Erythroblast (primary cell): ENCODE data around the gene HSD3B7.
A peak's percentile ranks its signal among the peaks of the same experiment; 100 is the strongest.
"Not testable (repeated sequence)": the region's sequence is repeated elsewhere in the genome, so short reads cannot be mapped to it uniquely, and the experiment has no call there.

Experiments used
- DNase-seq, 2 experiments: peaks; one replicate each; lab custom pipeline; 2025; lab: John Stamatoyannopoulos, UW
- GATA1 ChIP-seq: IDR thresholded peaks from 2 replicates; pipeline ENCODE4 v1.6.1; 2011; ENCODE audit warnings: low read depth, mild to moderate bottlenecking, control low read depth, low read length, moderate library complexity
- POLR2A ChIP-seq: IDR thresholded peaks from 2 replicates; pipeline ENCODE4 v1.6.1; 2011; ENCODE audit warnings: mild to moderate bottlenecking, low read length

HSD3B7 gene

DNA sequence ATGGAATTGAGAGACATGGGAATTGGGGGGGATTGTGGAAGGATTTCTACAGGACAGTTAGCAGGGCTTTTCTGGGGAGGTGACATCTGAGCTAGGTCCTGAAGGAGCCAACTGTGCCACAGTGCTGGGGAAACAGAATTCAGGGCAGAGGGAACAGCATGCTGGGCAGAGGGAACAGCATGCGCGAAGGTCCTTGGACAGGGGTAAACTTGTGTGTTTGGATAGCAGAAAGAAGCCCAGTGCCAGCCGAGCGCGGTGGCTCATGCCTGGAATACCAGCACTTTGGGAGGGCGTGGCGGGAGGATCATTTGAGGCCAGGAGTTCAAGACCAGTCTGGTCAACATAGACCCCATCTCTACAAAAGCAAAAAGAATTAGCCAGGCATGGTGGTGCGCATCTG is 21.6 kb downstream of the HSD3B7 start:
- no peak for TF ChIP-seq GATA1
- no peak for TF ChIP-seq POLR2A
- no peak for DNase-seq

DNA sequence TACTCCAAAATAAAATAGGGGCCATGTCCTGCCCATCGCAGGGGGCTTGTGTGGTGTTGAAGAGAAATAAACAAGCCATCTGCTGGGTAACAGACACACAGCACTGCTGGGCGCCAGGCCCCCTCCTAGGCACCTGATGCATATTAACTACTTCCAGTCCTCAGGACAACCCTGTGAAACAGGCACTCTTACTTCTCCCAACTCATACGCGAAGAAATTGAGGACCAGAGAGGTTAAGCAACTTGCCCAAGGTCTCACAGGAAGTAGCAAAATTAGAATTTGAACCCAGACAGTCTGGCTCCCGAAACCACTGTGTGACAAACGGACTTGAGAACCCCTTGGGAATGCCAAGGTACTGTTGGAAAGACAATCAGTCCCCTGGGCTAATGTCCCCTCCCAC is 22.7 kb downstream of the HSD3B7 start:
- no peak for TF ChIP-seq GATA1
- no peak for TF ChIP-seq POLR2A
- no peak for DNase-seq

DNA sequence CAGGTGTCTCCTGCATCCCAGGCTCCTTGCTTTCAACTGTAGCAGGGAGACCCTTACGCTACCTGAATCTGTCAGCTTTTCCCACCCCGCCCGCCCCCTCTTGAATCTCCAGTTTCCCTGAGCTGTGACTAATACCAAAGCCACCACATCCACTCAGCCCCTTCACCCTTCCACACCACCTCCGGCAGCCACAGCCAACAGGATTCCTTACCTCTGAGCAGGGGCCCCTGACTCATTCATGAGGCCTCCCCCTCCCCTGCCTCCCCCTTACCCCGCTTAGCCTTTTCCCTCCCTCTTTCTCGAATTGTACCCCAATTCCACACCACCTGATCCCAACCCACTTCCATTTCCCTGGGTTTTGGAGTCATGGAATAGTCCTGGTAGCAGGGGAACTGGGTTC is 23.1 kb downstream of the HSD3B7 start:
- DNase-seq: no peak
- TF ChIP-seq POLR2A (no peak), GATA1 (no peak)

DNA sequence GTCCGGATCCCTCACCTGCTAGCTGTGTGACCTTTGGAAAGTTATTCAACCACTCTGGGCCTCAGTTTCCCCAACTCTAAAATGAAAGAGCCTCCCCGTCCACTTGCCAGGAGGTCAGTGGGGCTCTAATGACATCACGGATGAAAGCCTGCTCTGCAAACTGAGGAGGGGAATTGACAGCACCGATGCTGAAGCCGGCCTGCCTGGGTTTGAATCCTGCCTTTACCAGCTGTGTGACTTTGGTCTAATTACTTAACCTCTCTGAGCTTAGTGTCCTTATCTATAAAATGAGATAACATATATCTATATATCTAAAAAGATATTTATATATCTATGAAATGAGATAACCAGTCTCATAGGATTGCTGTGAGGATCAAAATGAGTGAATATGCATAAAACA is 23.5 kb downstream of the HSD3B7 start:
- no peak for DNase-seq
- no peak for TF ChIP-seq POLR2A
- TF ChIP-seq GATA1: no peak

DNA sequence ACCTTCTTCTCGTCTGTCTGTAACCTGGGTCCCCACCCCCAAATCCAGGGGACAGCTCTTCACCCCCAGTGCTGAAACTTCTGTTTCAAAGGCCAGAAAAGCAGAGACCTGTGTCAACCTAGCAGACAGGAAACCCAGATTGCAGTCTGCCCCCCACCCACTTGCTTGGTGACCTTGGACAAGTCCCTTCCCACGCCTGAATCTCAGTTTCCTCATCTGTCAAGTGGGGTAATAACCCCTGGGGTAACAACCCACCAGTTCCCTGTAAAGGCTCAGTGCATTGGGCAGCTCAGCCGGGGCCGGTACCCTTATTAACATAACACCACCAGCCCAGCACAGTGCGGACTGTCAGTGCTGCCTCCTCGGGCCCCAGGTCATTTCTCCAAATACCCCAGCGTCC is 24.1 kb downstream of the HSD3B7 start:
- no peak for DNase-seq
- no peak for TF ChIP-seq GATA1
- TF ChIP-seq POLR2A: no peak

DNA sequence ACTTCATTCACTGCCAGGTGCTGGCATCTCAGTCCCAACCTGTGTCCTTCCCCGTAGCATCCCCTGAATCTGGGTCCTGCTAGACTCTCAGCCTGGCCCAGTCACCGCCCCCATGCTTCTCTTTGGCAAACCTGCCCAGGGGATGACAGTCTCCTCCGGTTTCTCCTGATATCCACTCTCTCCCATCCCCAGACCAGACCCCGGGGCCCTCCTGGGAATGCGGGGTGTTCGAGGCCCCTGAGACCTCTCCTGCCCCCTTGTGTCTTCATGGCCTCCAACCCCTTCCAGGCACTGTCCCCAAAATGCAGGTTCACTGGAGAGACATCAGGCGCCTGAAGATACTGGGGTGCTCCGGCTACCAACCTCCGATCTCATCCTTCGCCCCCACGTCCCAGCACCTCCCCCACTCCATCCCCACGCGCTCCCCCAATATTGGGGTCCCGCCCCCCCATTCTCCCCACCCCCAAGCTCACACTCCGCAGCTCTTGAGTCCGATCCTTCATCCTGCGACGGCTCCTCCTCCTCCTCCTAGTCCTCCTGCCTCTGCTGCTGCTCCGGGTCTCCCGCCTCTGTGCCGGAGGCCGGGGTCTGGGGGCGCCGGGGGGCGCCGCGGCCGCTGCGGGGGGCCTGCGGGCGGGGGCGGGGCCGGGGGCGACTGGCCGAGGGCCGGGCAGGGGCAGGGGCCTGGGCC is 25.0 kb downstream of the HSD3B7 start:
- DNase-seq: no peak
- no peak for TF ChIP-seq GATA1
- no peak for TF ChIP-seq POLR2A

DNA sequence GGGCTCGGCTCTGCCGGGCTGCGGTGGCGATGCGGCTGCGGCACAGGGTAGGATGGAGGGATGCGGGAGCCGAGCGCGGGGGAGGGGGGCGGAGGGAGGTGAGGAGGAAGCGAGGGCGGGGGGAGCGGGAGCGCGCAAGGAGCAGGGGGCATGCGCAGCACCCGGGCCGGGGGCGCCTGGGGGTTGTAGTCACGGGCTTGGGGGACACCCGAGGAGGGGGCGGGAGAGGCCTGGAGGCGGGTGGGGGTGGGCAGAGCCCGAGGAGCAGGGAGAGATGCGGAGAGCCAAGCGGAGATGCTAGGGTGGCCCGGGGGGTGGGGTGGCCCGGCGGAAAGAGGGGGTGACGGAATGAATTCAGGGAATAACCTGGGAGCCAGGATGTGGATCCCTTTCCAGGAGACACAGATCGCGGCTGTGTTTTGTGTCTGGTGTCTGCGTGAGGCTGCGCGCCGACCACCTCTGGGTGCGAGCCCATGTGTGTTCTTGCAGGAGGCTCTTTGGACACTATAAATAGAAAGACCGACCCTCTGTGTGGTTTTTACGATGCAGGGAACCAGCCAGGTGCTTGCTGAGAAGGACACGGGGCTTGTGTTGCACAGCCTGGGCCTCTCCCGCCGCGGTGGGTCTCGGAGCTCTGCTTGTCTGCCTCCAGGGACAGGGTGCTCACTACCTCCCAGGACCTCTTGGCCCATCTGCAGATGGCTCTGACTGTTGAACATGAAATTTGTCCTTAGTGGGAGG is 25.7 kb downstream of the HSD3B7 start, which contains the start of gene STX1B:
Gene STX1B (minus strand): TSS at position 54 of the 741 bp plus-strand sequence. CDS start 242 bp downstream, outside the sequence.
- DNase-seq: no peak
- TF ChIP-seq POLR2A (no peak), GATA1 (no peak)

DNA sequence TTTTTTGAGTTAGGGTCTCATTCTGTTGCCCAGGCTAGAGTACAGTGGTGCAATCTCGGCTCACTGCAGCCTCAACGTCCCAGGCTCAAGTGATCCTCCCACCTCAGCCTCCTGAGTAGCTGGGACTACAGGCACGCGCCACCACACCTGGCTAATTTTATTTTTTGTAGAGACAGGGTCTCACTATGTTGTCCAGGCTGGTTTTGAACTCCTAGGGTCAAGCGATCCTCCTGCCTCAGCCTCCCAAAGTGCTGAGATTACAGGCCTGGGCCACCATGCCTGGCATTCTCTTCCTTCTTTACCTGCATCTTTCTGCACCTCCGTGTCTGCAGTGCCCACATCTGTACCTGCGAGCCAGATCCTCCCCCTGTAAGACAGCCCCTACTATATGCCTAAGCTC is 26.8 kb downstream of the HSD3B7 start:
- not testable (repeated sequence) for DNase-seq

DNA sequence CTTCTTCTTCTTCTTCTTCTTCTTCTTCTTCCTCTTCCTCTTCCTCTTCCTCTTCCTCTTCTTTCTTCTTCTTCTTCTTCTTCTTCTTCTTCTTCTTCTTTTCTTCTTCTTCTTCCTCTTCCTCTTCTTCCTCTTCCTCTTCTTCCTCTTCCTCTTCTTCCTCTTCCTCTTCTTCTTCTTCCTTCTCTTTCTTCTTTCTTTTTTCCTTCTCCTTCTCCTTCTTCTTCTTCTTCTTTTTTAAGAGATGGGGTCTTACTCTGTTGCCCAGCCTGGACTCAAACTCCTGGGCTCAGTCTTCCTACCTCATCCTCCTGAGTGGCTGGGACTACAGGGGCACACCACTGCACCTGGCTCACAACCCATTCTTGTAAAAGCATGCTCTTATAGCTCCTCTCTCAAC is 28.3 kb downstream of the HSD3B7 start:
- DNase-seq: not testable (repeated sequence)

DNA sequence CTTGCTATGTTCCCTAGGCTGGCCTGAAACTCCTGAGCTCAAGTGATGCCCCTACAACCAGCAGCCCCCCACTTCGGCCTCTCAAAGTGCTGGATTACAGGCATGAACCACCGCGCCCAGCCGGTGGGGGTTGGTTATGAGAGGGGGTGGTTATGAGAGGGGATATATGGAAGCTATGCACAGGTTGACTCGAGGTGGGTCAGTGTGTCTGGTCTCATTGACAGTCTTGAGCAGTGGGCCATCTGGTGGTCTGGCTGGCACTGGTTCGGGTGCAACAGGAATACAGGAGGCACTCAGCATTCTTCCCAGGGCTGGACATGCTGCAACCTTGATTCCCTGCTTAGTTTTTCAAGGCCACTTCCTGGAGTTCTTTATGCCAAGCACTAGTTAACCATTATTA is 31.0 kb downstream of the HSD3B7 start:
- TF ChIP-seq POLR2A (no peak), GATA1 (no peak)
- no peak for DNase-seq

DNA sequence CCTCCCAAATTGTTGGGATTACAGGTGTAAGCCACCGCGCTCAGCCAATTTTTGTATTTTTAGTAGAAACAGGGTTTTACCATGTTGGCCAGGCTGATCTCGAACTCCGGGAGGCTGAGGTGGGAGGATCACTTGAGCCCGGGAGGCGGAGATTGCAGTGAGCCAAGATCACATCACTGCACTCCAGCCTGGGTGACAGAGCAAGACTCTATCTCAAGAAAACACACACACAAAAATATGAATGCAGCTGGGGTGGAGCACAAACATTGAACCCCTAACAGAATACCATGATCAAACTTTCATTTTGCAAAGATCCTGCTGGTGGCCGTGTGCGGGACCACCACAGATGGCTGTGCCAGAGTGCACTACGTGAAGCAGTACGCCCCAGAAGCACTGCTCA is 32.7 kb downstream of the HSD3B7 start:
- peak; percentile 72 to 82 for DNase-seq

DNA sequence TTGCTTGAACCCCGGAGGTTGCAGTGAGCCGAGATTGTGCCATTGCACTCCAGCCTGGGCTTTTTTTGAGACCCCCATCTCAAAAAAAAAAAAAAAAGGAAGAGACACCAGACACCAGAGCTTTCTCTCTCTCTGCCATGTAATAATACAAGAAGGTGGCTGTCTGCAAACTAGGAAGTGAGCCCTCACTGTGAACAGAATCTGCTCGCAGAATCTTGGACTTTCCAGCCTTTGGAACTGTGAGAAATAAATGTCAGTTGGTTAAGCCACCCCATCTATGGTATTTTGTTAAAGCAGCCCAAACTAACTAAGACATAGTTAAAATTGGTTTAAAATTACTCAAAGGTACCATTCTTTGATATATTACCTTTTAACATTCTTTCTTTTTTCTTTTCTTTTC is 35.5 kb downstream of the HSD3B7 start:
- DNase-seq: no peak

DNA sequence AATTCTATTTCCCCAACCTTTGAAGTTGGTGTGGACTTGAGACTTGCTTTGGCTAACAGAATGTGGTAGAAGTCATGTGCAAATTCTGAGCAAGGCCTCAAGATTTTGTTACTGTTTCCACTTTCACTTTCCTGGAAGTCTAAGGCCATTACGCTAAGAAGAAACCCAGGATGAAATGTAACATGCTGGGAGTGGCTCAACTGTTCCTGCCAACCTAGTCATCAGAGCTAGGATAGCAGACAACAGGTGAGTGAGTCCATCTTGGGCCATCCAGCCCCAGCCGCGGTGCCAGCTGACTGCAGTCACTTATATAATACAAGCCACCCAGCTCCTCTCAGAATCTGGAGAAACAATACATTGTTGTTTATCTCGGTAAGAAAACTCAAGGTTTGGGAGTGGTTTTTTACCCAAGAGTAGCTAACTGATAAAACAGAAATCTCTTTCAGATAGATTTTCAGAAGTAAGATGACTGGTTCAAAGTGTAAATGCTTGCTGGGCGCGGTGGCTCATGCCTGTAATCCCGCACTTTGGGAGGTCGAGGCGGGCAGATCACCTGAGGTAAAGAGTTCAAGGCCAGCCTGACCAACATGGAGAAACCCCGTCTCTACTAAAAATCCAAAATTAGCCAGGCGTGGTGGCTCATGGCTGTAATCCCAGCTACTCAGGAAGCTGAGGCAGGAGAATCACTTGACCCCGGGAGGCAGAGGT is 37.7 kb downstream of the HSD3B7 start:
- no peak for DNase-seq
- TF ChIP-seq GATA1 (no peak), POLR2A (no peak)

More for the DNA sequence above, 35.5 kb downstream of the HSD3B7 start:
- TF ChIP-seq GATA1 (no peak), POLR2A (no peak)

DNA sequence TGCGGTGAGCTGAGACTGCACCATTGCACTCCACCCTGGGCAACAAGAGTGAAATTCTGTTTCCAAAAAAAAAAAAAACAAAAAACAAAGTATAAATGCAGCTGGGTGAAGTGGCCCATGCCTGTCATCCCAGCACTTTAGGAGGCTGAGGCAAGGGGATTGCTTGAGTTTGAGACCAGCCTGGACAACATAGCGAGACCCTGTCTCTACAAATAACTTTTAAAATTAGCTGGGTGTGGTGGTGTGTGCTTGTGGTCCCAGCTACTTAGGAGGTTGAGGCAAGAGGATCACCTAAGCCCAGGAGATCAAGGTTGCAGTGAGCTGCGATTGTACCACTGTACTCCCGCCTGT is 38.2 kb downstream of the HSD3B7 start:
- DNase-seq: no peak
- TF ChIP-seq GATA1 (no peak), POLR2A (no peak)

DNA sequence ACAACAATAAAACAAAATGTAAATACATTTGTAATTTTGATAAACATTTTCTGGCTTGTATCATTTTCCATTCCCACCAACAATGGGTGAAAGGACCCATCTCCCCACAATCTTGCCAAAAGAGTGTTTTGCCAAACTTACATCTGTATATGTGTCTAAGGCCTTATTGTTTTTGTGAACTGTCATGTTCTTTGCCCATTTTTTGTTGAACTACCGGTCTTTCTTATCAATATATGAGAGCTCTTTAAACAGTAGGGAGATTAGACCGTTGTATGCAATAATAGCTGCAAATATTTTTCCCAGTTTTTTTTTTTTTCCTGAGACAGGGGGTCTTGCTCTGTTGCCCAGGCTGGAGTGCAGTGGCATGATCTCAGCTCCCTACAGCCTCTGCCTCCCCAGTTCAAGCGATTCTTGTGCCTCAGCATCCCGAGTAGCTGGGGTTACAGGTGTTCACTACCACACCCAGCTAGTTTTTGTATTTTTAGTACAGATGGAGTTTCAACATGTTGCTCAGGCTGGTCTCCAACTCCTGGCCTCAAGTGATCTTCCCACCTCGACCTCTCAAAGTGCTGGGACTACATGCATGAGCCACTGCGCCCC is 38.7 kb downstream of the HSD3B7 start:
- TF ChIP-seq POLR2A (no peak), GATA1 (no peak)
- no peak for DNase-seq
